ENCODE data around the gene ULK4.

ULK4 gene

GRCh38 chr3:41348401-41348800 is 613.5 kb downstream of the ULK4 start:
- TF ChIP-seq, protein P1, sequence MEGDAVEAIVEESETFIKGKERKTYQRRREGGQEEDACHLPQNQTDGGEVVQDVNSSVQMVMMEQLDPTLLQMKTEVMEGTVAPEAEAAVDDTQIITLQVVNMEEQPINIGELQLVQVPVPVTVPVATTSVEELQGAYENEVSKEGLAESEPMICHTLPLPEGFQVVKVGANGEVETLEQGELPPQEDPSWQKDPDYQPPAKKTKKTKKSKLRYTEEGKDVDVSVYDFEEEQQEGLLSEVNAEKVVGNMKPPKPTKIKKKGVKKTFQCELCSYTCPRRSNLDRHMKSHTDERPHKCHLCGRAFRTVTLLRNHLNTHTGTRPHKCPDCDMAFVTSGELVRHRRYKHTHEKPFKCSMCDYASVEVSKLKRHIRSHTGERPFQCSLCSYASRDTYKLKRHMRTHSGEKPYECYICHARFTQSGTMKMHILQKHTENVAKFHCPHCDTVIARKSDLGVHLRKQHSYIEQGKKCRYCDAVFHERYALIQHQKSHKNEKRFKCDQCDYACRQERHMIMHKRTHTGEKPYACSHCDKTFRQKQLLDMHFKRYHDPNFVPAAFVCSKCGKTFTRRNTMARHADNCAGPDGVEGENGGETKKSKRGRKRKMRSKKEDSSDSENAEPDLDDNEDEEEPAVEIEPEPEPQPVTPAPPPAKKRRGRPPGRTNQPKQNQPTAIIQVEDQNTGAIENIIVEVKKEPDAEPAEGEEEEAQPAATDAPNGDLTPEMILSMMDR (IDR thresholded peaks at IDR 0.05; ENCODE audit: extremely low read depth, missing control alignments) = no peak

GRCh38 chr3:41346698-41347270 is 615.1 kb downstream of the ULK4 start:
- TF ChIP-seq, protein P1 (IDR thresholded peaks at IDR 0.05; ENCODE audit: extremely low read depth, missing control alignments) = no peak
- no peak for DNase-seq (ENCODE audit: low spot score)

More at GRCh38 chr3:41348401-41348800, 613.5 kb downstream of the ULK4 start:
- no peak for DNase-seq (ENCODE audit: low spot score)

DNA sequence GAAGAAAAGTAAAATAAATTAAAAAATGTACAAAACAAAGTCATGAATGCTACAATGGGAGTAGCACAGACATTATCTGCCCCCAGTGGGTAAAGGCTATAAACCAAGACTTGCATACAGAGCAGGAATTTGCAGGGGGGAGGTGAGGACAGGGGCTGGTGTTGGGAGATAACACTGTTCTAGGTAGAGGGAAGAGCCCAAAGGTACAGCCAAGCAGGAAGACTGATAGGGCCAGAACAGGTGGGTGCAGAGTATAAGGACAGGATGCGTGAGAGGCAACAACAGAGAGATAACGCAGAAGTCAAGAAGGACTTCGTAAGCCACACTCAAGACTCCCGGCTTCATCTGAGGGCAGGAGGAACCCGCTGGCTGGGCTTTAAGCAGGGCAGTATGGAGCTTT is 616.1 kb downstream of the ULK4 start:
- TF ChIP-seq, protein P1 (IDR thresholded peaks at IDR 0.05; ENCODE audit: extremely low read depth, missing control alignments) = no peak
- DNase-seq (ENCODE audit: low spot score) = no peak

DNA sequence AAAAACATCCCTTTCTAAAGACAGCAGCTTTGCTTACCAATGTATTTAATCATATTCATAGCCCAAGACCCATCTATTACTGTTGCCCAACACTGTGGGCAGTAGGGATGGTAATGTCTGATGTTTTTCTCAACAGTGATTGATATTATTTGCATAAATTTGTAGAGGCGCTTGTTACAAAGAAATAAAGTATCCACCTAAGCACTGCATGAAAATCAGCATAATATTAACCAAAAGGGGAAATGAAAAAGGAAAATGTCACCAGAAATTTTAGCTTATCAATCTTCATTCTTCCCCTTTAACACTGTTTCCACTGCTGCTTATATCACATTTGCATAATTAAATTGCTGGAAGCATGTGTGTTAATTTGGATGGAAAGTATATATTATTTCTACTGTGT is 622.1 kb downstream of the ULK4 start:
- no peak for DNase-seq (ENCODE audit: low spot score)
- TF ChIP-seq, protein P1 (IDR thresholded peaks at IDR 0.05; ENCODE audit: extremely low read depth, missing control alignments) = no peak

DNA sequence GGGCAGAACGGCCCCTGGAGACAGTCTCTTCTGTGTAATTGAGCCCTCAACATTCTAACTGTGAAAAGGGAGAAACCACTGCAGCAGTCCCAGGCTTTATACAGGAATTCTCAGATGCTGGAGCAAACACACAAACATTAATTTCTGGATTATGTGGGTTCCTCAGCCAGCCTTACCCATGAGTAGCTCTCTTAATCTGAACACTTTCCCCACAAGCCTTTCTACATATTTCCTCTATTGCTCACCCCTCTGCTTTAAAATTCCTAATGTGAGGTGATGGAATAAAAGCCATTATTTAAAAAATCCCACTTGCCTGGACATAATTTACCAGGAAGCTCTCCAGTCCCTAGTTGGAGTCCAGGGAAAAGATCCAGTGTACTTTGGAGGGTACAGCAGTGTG is 623.6 kb downstream of the ULK4 start:
- TF ChIP-seq, protein P1 (IDR thresholded peaks at IDR 0.05; ENCODE audit: extremely low read depth, missing control alignments) = no peak
- no peak for DNase-seq (ENCODE audit: low spot score)

DNA sequence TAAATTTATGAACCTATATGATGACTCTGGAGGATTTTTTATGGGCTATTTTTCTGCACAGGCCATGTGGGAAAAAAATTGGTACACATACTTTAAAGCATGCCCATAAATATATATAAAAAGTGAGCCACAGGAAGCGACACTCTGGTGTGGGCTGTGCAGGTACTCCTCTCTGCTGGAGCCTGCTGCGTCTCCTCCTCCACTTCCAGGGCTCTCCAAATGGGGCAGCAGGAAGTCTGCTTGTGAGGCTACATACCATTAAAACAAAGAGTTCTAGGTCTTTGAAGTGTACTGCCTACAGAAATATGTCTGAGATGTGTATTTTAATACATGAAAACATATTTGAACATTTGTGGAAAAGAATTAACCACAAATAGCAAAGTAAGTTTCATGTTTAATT is 627.5 kb downstream of the ULK4 start:
- DNase-seq (ENCODE audit: low spot score) = no peak
- TF ChIP-seq, protein P1 (IDR thresholded peaks at IDR 0.05; ENCODE audit: extremely low read depth, missing control alignments) = no peak

- DNase-seq (ENCODE audit: low spot score) = no peak
- TF ChIP-seq, protein P1 (IDR thresholded peaks at IDR 0.05; ENCODE audit: extremely low read depth, missing control alignments) = no peak
Measured at GRCh38 chr3:41331041-41331440, 630.9 kb downstream of the ULK4 start.

Data from GM20000 (cell line).